Stimulated activated CD8-positive, alpha-beta memory T cell treated with anti-CD3 and anti-CD28 coated beads, Interleukin-12 subunit alpha, Interleukin-12 subunit beta, amount 100 ng/mL, for 24 hours (primary cell): Measurements from ENCODE around the gene RAB3A.

ENCODE experiments used
- DNase-seq: peaks from one replicate; pipeline ENCODE4 v3.0.0-alpha.2; 2020; ENCODE audit errors: extremely low read depth

RAB3A gene, protein sequence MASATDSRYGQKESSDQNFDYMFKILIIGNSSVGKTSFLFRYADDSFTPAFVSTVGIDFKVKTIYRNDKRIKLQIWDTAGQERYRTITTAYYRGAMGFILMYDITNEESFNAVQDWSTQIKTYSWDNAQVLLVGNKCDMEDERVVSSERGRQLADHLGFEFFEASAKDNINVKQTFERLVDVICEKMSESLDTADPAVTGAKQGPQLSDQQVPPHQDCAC

DNA sequence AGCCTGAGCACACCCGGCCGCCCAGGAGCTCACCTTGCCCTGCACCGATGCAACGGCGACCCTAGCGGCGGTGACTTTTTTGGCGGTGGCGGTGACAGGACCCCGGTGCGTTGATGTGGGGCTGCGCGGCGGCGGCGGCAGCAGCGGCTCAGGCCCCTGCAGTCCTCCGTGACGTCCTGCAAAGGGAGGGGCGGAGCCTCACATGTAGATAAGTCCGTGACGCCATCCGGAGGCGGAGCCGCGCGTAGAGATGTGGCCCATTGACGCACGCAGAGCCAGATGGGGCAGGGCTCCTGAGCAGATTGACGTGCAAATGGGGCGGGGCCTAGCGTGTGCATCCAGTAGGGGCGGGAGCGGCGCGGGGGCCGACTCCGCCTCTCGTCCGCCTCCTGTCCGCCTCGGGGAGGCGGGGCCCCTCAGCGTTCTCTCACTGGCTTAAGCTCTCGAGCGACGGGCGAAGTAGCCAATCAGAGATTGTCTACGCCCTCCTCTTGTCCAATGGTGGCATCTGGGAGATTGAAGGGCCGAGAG, at the start of gene RAB3A:
TSS of gene RAB3A (minus strand) at position 180 of the 531 bp plus-strand sequence. CDS start 1,302 bp downstream, outside the sequence.
- peak; percentile 96 for DNase-seq

DNA sequence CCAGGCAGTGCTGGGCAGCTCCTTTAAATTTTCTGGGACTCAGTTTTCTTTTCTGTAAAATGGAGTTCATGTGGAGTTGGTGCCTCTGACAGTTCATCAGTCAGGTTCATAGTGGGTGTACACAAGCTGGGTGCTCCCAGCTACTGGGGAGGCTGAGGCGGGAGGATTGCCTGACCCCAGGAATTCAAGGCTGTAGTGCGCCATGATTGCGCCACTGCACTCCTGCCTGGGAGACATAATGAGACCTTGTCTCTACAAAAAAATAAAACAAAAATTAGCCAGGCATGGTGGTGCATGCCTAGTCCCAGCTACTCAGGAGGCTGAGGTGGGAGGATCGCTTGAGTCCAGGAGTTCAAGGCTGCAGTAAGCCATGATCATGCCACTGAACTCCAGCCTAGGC, 49.3 kb upstream of the RAB3A start:
- no peak for DNase-seq

DNA sequence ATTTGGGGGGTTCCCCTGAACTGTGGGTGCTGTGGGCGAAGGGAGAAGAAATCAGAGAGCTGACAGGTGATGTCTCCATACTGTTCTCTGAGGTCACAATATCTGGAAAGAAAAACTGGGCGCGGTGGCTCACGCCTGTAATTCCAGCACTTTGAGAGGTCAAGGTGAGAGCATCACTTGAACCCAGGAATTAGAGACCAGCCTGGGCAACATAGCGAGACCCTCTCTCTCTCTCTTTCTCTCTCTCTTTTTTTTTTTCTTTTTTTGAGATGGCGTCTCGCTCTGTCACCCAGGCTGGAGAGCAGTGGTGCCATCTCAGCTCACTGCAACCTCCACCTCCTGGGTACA, 48.5 kb upstream of the RAB3A start:
- DNase-seq = no peak

DNA sequence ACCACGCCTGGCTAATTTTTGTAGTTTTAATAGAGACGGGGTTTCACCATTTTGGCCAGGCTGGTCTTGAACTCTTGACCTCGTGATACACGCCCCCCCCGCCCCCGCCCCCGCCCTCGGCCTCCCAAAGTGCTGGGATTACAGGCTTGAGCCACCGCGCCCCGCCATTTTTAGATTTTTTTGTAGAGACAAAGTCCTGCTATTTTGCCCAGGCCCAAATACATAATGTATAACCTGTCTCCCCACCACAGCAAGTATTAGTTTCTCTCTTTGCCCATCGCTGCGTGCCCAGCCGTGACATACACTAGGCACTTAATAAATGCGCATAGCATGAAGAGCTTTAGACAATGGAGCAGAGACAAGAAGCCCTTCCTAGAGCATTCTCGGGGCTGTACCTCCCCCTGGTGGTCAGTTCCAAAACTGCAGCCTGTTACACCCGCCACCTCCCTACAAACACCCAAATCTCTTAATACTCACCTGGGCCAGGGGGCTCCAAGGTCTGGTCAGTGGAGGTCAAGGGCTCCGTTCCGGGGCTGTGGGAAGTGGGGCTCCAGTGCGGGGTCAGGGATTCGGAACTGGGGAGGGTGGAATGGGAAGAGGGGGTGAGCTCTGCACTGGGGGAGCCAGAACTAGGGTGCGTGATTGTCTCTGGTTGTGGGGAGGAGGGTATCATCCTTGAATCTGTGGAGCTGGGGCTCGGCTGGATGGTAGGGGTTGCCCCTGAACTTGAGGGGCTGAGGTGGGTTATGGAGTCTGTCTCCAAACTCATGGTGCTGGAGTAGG, 47.9 kb upstream of the RAB3A start:
- DNase-seq = no peak

DNA sequence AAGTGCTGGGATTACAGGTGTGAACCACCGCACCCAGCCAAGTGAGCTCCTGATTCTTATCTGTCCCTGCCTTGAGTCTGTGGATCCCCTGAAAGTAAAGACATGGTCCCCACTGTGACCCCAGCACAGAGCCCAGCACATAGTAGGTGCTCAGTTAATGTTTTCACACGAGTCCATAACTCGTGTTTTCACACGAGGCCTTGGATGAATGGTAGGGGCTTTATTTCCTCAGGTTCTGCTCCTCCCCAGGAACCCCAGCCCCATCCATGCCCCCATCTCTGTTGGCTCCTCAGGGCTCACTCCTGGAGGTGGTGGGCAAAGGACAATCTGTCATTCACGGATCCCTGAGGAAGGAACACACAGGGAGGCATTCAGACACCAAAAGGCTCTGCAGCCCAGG, 46.0 kb upstream of the RAB3A start:
- no peak for DNase-seq

DNA sequence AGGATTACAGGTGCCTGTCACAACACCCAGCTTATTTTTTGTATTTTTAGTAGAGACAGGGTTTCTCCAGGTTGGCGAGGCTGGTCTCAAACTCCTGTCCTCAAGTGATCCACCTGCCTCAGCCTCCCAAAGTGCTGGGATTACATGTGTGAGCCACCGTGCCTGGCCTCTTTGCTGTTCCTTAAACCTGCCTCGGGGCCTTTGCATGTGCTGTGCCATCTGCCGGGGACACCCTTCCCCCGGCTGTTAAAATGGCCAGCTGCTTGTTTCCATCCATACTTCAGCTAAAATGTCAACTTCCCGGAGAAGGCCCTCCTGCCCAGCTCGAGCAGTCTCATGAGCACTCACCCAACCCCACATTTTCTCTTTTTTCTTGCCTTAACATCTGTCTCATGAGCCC, 41.5 kb upstream of the RAB3A start:
- DNase-seq = no peak

DNA sequence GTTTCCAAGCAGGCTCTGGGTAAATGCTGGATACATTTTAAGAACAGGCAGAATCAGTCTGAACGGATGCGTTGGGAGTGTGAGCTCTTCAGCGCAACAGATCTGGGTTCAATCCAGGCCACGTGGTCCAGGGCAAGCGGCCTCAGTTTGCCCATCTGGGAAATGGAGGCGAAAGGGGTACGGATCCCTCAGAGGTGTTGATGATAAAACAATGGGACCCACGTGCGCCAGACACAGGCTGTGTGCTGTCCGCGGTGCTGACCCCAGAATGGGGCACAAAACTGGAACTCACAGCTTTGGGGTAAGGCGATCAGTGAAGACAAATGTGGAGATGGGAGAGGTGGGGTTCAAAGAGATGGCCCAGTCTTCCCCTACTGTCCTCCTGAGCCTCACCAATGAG, 35.5 kb upstream of the RAB3A start:
- no peak for DNase-seq

DNA sequence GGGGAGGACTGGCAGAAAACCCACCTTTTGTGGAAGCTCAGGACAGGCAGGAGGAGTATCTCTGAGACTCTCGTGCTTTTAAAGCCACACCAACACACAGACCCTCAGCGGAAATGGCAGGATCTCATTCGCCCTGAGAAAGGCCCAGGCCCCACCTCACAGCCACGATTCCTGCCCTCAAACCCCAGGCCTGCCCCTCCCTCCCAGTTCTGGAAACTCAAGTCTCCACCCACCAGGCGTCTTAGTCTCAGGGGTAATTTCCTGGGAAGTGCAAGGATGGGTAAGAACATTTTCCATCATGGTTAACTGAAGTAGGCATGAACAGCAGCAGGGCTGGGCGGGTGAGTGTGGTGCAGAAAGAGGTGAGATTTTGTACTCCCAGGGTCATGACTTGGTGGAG, 30.4 kb upstream of the RAB3A start:
- DNase-seq = no peak

DNA sequence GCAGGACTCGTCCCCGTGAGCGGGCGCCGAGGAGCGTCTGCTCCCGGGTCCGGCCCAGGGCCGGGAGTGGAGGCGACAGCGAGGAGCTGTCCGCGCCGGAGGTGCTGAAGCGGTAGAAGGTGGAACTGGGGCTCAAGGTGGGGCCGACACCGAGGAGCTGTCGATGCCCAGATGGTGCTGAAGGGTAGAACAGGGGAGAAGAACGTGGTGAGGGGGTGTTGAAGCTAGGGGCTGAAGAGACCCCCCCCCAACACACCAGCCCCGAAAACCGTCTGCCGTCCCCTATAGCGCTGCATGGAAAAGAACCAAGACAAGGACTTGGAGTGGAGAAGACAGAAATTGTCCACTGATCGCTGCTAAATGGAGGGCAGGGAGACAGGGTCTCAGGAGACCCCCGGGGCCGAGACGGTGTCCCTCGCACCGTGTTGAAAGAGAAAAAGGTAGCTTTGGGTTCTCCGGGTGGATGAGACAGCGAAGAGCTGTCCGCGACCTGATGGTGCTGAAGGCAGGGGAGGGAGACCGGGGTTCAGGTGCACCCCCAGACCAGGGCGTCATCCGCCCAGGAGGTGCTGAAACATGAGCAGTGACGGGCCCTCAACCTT, 29.5 kb upstream of the RAB3A start:
- DNase-seq = no peak

DNA sequence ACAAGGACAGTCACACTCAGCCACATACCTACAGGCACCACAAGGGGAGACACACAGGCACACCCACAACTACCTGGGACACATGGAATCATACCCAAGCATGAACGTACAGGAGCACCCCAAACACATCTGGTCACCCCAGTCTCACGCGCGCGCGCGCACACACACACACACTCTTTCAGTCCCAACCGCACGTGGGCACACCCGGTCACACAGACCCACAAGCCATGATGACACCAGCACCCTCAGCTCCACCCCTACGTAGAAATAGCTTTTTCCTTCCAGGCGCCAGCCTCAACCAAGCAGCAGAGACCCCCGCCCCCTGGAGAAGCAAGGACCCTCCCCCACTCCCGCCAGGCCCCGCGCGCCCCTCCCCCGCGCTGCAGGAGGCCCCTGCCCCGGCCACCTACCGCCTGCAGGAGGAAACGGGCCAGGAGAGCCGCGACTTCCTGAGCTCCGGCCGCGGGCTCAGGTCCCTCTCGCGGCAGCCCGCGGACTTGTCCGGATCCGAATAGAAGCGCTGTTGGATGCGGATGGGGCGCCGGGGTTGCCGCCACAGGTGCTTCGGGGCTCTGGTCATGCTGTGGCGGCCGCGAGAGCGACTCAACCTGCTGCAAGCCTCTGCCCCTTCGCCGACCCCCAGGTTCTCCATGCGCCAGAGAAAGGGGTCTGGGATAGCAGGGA, 28.8 kb upstream of the RAB3A start:
- DNase-seq = no peak

DNA sequence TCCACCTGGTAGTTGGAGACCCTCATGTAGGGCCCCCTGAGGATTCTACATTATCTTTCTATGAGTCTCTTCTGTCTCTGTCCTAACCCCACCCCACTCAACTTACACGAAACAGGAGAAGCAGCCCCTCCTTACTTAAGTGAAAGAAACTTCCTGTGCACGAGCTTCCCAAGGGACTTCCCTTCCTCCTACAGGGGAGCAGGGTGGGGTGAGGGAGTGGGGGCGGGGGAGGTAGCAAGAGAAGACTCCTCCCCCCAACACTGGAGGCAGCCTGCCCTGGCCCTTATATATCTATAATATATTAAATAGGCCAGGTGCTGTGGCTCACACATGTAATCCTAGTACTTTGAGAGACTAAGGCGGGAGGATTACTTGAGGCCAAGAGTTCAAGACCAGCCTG, 27.9 kb upstream of the RAB3A start:
- no peak for DNase-seq

DNA sequence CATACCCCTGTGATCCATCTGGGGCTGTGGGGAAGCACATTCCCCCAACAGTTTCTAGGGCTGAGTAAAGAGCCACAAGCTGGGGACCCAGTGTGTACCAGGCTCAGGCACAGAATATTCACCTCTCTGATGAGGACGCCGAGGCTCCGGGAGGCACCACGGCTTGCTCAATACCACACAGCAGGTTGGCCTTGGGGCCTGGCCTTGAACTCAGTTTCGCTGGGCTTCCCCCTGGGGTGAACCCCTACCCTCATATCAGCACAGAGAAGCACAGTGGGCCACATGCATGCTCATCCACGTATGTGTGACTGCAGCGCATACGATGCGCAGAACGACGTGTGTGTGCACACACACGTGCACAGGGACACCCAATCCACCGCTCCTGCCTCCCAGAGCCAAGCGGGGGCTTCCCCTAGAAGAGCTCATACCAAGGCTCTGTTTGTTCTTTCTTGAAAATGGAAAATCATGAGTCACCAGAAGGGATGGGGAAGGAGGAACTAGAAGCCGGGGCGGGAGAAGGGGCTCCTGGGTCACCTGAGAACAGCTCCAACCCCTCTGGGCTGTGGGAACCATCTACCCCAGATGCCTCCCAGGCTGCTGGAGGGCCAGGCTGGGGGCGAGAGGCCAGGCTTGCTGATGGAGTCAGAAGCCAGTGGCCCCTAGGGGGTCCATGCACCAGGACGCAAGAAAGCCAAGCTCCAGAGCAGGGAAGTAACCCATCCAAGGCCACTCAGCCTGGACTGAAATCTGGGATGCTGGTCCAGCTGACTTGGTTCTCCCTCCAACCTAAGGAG, 27.3 kb upstream of the RAB3A start:
- DNase-seq = no peak

DNA sequence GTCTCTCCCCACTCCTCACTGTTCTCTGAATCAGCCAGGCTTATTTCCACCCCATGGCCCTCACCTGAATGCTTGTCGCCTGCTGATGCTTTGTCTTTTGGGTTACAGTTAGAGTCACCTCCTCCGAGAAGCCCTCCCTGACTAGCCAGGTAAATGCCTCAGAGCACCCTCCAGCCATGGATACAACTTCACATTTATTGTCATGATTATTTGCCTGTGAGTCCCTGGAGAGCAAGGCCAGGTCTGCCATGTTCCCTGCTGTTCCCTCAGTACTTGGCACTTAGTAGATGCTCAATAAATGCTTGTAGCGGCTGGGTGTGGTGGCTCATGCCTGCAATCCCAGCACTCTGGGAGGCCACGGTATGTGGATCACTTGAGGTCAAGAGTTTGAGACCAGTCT, 26.1 kb upstream of the RAB3A start:
- DNase-seq = no peak

DNA sequence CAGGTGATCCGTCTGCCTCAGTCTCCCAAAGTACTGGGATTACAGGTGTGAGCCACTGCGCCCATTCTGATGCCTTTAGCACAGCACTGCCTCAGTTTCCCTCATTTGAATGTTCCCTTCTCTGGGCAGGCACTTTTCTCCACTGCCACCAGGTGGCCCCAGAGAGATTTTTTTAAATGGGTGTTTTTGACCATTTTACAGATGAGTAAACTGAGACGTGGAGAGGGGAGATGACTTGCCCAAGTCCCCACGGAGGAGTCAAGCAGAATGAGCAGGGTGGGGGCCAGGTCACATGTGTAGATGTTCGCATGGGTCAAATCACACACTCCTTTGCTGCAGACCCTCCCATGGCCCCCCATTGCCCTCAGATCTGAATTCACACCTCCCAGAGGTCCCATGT, 25.6 kb upstream of the RAB3A start:
- DNase-seq = no peak

DNA sequence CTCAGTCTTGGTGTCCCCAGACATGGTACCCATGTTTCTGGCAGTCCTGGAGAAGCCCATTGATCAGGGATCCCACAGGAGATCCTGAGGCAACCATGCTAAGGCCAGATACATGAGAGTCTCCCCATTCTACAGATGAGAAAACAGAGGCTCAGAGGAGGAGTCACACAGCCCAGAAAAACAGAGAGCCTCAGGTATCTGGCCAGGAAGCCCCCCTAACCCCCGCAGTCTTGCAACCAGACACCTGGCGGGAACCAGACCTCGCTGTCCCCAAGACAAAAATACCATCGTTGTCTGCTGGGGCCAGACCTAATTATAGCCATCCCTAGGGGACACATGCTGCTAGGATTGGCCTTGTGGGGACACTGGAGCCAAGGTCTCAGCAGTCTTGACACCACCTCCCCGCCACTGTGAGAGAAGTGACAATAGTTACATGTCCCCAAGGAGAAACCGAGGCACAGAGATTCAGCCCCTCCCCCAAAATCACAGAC, 24.0 kb upstream of the RAB3A start:
- DNase-seq = no peak

DNA sequence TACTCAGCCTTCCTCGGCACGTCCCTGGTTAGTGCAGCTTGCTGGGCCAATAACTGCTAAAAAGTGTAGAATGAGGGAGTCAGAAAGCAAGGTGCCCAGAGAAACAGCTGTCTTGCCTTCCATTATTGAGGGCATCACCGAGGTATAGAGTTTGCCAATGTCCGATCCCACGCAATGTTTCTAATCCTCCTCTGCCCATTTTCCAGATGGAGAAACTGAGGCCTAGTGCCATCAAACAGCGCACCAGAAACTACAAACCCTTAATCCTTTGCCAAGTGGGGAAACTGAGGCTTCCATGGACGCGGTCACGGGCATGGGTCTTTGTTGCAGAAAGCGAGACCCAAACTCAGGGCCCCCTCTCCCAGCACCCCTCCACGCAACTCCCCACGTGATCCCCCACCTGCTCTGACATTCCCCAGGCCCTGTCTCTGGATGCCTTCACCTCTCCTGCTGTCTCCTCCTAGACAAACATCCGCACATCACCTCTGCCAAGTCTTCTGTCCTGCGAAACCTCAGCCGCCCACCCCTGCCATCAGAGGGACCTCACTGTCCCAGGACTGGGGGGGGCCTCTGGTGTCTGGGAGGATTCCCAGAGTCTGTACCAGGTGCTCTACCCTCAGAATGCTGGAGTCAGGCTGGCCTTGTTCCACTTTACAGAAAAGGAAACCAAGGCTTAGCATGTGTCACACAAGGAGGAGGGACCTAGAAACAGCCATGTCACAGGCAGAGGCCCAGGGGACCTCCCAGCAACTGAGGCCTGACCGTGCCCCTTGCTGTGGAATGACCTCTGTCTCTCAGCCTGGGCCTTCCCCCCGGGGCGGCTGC, 23.3 kb upstream of the RAB3A start:
- no peak for DNase-seq

DNA sequence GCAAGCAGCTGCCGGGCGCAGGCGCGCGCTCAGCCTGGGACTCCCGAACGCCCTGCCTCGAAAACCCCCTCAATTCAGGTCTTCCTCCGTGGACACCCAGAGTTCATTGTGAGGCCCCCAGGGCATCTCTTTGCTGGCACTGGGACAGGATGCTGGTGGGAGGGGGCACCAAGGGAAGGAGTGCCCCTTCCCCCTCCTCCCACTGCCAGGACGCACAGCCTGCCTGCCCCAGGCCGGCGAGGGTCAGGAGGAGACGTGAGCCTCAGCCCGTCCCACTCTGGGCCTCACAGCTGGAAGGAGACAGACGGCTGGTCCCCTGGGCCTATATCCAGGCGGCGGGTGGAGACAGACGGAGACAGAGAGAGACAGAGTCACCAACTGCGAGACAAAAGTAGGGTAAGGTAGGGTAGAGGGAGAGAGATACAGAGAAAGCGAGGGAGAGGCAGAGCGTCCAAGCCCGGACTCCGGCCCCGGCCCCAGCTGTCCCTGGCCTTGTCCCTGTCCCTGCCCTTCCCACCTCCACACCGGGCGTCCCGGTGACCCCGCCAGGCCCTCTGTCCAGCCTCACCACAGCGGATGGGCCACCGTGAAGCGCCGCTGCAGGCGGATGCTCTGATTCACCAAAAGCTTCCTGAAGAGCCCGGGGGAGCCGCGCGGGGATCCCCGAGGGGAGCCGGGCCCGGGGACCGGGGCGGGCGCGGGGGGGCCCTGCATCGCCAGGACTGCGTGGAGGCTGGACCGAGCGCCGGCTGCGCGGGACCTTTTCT, 22.0 kb upstream of the RAB3A start, which contains the start of gene PDE4C:
TSS of gene PDE4C (minus strand) at position 737 of the 767 bp plus-strand sequence. CDS start at position 714, 23 bp downstream.
- DNase-seq = no peak

DNA sequence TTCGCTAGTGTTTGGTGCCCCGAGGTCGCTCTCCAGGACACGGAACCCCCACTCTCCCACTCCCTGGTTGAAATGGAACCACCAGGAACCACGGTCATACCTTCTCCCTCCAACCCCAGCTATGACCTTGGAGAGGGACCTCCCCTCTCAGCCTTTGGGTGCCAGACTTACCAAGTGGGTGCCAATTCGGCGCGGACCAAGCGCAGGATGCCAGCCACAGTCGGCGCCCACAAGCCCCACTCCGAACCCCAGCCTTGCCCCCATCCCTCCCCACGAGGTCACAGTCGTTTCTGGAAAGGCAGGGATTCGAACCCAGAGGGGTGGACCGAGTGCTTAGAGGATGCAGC, 21.5 kb upstream of the RAB3A start:
- DNase-seq = no peak

DNA sequence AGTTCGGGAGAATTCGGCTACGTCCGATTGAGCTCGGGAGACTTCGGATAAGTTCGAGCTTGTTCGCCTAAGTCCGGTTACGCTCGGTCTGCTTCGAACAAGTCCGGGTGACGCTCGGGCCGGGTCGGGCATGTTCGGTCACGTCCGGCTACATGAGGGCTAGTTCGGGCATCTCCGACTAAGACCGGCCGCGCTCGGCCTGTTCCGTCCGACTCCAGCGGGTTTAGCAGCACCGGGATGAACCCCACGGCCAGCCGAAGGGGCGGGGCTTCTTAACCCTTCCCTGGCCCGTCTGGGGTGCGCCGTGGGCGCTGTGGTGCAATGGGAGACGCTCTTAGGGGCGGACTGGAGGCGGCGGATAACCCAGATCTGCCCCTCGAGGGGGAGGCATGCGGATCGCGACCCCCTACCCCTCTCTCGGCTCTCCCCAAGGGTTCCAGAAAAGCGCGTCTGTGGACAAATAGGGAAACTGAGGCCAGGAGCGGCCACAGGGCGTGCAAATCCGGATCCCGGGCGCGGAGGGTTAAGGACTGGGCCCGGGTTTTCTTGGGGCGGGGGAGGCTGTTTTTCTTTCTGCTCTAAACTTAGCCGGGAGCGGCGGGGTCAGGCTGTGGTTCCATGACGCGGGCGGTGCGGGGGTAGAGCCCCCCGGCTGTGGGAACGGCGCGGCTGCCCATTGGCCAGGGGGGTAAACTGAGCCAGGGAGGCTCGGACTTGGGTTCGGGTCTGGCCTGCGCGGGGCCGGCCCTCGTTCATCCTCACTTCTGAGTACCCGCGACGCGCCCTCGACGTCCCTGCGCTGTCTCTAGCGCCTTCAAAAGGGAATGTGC, 20.9 kb upstream of the RAB3A start:
- DNase-seq = peak; percentile 82
